HG02763 (cell line): ENCODE data around the gene PRM2.

Experiments
- ATAC-seq: cut with Tn5 transposase; IDR thresholded peaks from one replicate; pipeline ENCODE4 v1.9.1; 2021; ENCODE audit warnings: mild to moderate bottlenecking, moderate library complexity; ENCODE audit not compliant: unreplicated experiment

Gene PRM2

GRCh38 chr16:11276143-11276895 lies at the start of gene PRM2:
Gene PRM2 (minus strand): TSS chr16:11276480. CDS start chr16:11276370, 110 bp downstream.
- ATAC-seq, result no peak

- ATAC-seq, result no peak
Measured at GRCh38 chr16:11325404-11326083, 49.3 kb upstream of the PRM2 start.

GRCh38 chr16:11323551-11324336 lies 47.5 kb upstream of the PRM2 start:
- ATAC-seq, result no peak

GRCh38 chr16:11322823-11323222 lies 46.5 kb upstream of the PRM2 start:
- ATAC-seq, result no peak

GRCh38 chr16:11321662-11322061 lies 45.4 kb upstream of the PRM2 start:
- no peak for ATAC-seq

GRCh38 chr16:11320170-11320569 lies 43.9 kb upstream of the PRM2 start:
- no peak for ATAC-seq

- no peak for ATAC-seq
Measured at GRCh38 chr16:11319529-11320146, 43.4 kb upstream of the PRM2 start.

GRCh38 chr16:11318817-11319216 lies 42.5 kb upstream of the PRM2 start:
- ATAC-seq, result no peak

GRCh38 chr16:11316331-11317015 lies 40.2 kb upstream of the PRM2 start:
- no peak for ATAC-seq

GRCh38 chr16:11315510-11315909 lies 39.2 kb upstream of the PRM2 start:
- no peak for ATAC-seq

- no peak for ATAC-seq
Measured at GRCh38 chr16:11314309-11314894, 38.1 kb upstream of the PRM2 start.

GRCh38 chr16:11313493-11314308 lies 37.4 kb upstream of the PRM2 start:
- ATAC-seq, result no peak

- ATAC-seq, result no peak
Measured at GRCh38 chr16:11312718-11313492, 36.6 kb upstream of the PRM2 start.

GRCh38 chr16:11310997-11311561 lies 34.8 kb upstream of the PRM2 start:
- peak; percentile 39 for ATAC-seq

- no peak for ATAC-seq
Measured at GRCh38 chr16:11310634-11310977, 34.3 kb upstream of the PRM2 start.

GRCh38 chr16:11309895-11310633 lies 33.8 kb upstream of the PRM2 start:
- peak; percentile 45 for ATAC-seq

- no peak for ATAC-seq
Measured at GRCh38 chr16:11308493-11309283, 32.4 kb upstream of the PRM2 start.
